OCI-LY7 (cell line): Measurements from ENCODE around the gene TVP23B. TPM values are rescaled to one million over a fixed set of nuclear protein-coding genes. Genes with fewer than 3 reads are reported as not detected.
"Not testable (repeated sequence)": the region's sequence is repeated elsewhere in the genome, so short reads cannot be mapped to it uniquely, and the experiment has no call there.

ENCODE experiments used
- BruUV-seq: library from RNA; stranded (reverse); fragments of 400-500 nt; replicated peaks from 2 replicates; lab custom pipeline; 2021; lab: Mats Ljungman, UMichigan
- CTCF ChIA-PET: fragments of 300-600 bp; sonication (Branson Sonifier 250); formaldehyde crosslinking; loops from one replicate; lab custom pipeline; 2022; ENCODE audit warnings: antibody characterized with exemption; ENCODE audit not compliant: unreplicated experiment; lab: Charles Lee
- POLR2A ChIA-PET: fragments of 300-600 bp; sonication (Branson Sonifier 250); formaldehyde crosslinking; loops from one replicate; lab custom pipeline; 2022; ENCODE audit warnings: antibody characterized with exemption; lab: Charles Lee
- DNase-seq: peaks from one replicate; pipeline ENCODE4 v3.0.0-alpha.2; 2015; ENCODE audit warnings: low spot score
- H2AFZ ChIP-seq: fragments of 200-600 bp; sonication (generic), shearing (Covaris generic); 2 replicates; pipeline ENCODE4 v1.6.1; 2014; ENCODE audit warnings: mild to moderate bottlenecking, antibody characterized with exemption, low read length, moderate library complexity
- H3K27ac ChIP-seq: fragments of 200-600 bp; sonication (generic); 2 replicates; pipeline ENCODE4 v1.5.1; 2014; ENCODE audit warnings: mixed run types, low read depth, mild to moderate bottlenecking, moderate library complexity, low read length, inconsistent platforms; ENCODE audit not compliant: poor library complexity, severe bottlenecking
- H3K36me3 ChIP-seq: fragments of 200-600 bp; sonication (generic); 2 replicates; pipeline ENCODE4 v1.6.1; 2014; ENCODE audit warnings: mild to moderate bottlenecking, antibody characterized with exemption, low read length, moderate library complexity, mixed read lengths; ENCODE audit not compliant: insufficient read depth
- H3K4me1 ChIP-seq: fragments of 200-600 bp; sonication (generic); 2 replicates; pipeline ENCODE4 v1.5.1; 2014; ENCODE audit warnings: mild to moderate bottlenecking, low read length; ENCODE audit not compliant: insufficient read depth, poor library complexity, severe bottlenecking
- H3K4me2 ChIP-seq: fragments of 200-600 bp; sonication (generic); 2 replicates; pipeline ENCODE4 v1.6.1; 2014; ENCODE audit warnings: mild to moderate bottlenecking, low read length
- H3K4me3 ChIP-seq: fragments of 200-600 bp; sonication (generic); 2 replicates; pipeline ENCODE4 v1.5.1; 2014; ENCODE audit warnings: mild to moderate bottlenecking, low read depth, low read length; ENCODE audit not compliant: poor library complexity, severe bottlenecking
- H3K79me2 ChIP-seq: fragments of 200-600 bp; sonication (generic); 2 replicates; pipeline ENCODE4 v1.6.1; 2016; ENCODE audit warnings: low read depth, mild to moderate bottlenecking, low read length, moderate library complexity, mixed read lengths; ENCODE audit not compliant: insufficient read depth
- H3K9me2 ChIP-seq: fragments of 200-600 bp; sonication (generic); 2 replicates; pipeline ENCODE4 v1.6.1; 2016; ENCODE audit warnings: mild to moderate bottlenecking, low read length, mixed read lengths; ENCODE audit not compliant: insufficient read depth
- H3K9me3 ChIP-seq: fragments of 200-600 bp; sonication (generic); 2 replicates; pipeline ENCODE4 v1.6.1; 2014; ENCODE audit warnings: mild to moderate bottlenecking, mixed run types, low read length, mixed read lengths
- H4K20me1 ChIP-seq: fragments of 200-600 bp; sonication (generic); 2 replicates; pipeline ENCODE4 v1.6.1; 2014; ENCODE audit warnings: mild to moderate bottlenecking, antibody characterized with exemption, low read length, moderate library complexity, mixed read lengths; ENCODE audit not compliant: insufficient read depth
- intact Hi-C: fragments of 100-400 bp; cut with micrococcal nuclease; formaldehyde crosslinking; loops from one replicate; pipeline ENCODE4 v1.10.0; 2022; ENCODE audit not compliant: unreplicated experiment
- total RNA-seq, 2 experiments: library from RNA; depleted of rRNA in 1 of 2; stranded (reverse); fragments of >200 nt in 1 of 2; shearing (Covaris generic) in 1 of 2; gene quantifications; 2 replicates each; pipeline ENCODE4 v1.2.3, GENCODE V29; 2014 to 2022

Gene TVP23B
- total RNA-seq, 2 experiments from 2014 or later: 14.5 to 20.5 TPM

DNA sequence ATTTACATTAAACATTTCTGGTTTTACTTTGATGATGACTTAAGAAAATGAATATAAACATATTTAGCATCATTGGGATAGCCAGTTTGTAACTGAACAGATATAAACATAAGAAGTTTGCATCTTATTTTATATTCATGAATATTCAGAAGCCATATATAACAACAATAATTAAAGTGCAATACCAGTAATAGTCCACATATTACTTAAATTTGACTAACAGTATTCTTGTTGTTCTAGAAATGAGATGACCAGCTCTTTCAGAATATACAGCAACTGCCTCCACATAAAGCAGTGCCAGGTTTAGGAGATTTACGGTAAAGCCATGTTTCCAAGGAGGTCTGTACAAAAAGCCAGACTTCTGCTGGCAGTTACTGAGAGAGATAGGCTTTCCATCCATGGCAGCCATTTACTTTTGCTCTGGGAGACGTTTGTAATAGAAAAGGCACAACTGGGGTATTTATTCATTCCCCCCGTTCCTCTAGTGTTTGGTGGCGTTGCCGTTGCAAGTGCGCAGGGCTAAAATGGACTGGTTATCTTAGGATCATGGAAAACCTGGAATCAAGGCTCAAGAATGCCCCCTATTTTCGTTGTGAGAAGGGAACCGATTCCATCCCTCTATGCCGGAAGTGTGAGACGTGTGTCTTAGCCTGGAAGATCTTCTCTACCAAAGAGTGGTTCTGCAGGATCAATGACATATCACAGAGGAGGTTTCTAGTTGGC, 37.1 kb upstream of the TVP23B start, which contains the start of gene FBXW10:
FBXW10 (plus strand) TSS at position 356 of the 723 bp plus-strand sequence; CDS start at position 547, 191 bp downstream.
- H3K4me1 ChIP-seq, H3K79me2 ChIP-seq, H3K4me2 ChIP-seq, H3K9me2 ChIP-seq, BruUV-seq, DNase-seq, H3K36me3 ChIP-seq, H4K20me1 ChIP-seq, H2AFZ ChIP-seq, CTCF ChIA-PET, POLR2A ChIA-PET, intact Hi-C loops, H3K4me3 ChIP-seq, H3K9me3 ChIP-seq, H3K27ac ChIP-seq: not testable (repeated sequence)

DNA sequence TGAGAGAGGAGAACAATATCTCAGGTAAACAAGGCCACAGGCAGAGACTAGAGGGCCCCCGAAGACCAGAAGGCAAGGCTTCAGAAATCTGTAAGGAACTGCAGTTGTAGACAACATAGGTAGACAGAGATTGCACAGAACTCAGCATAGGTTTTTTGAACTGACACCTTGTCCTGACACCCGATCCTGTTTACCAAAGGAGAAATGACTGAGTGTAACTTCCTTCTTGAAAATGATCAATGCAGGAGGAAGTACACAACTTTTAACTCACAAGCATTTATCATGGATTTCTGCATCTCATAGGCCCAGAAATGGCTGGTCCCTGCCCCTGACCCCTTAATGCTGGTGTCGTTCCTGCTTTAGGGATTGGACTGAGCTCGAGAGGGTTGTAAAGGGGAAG, 36.3 kb upstream of the TVP23B start:
- BruUV-seq, H3K27ac ChIP-seq, DNase-seq, H3K4me2 ChIP-seq, H4K20me1 ChIP-seq, H3K9me3 ChIP-seq, H3K36me3 ChIP-seq, H3K4me1 ChIP-seq, H2AFZ ChIP-seq, POLR2A ChIA-PET, H3K79me2 ChIP-seq, H3K4me3 ChIP-seq, intact Hi-C loops, CTCF ChIA-PET, H3K9me2 ChIP-seq: not testable (repeated sequence)

DNA sequence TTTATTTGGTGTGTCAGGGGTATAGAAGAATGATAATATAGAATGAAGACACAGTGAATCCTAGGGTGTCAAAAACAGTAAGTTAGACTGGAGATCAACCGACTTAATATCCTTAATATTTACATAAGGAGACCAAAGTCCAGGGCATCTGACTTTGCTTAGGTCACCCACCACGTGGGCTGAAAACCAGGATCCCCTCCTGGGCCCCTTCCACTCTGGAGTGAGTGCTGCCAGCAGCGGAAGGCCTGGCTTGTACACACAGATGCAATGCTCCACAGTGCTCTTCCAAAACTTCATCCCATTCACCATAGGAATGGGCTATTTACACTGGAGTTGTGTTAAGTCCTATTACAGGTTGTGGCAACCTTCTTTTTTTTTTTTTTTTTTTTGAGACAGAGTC, 34.4 kb upstream of the TVP23B start:
- CTCF ChIA-PET, H2AFZ ChIP-seq, H3K4me3 ChIP-seq, H3K36me3 ChIP-seq, H3K9me3 ChIP-seq, POLR2A ChIA-PET, intact Hi-C loops, H4K20me1 ChIP-seq, H3K4me2 ChIP-seq, H3K27ac ChIP-seq, DNase-seq, BruUV-seq, H3K9me2 ChIP-seq, H3K4me1 ChIP-seq, H3K79me2 ChIP-seq: not testable (repeated sequence)

DNA sequence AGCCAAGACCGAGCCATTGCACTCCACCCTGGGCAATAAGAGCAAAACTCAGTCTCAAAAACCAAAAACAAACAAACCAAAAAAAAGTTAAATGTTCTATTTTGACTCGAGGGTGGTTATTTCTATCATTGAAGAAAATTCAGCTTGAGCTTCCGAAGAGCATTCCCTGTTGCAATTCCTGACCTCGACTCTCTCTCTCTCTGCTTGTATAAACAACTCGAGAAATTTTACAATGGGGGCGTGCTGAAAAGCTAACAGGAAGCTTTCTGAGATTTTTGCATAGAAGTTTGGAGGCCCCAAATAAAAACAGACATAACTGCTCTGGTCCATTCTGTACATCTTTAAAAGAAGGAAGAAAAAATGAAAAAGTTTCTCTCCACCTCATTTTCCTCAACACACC, 33.5 kb upstream of the TVP23B start:
- H3K79me2 ChIP-seq, H3K27ac ChIP-seq, DNase-seq, CTCF ChIA-PET, H4K20me1 ChIP-seq, intact Hi-C loops, H3K36me3 ChIP-seq, H2AFZ ChIP-seq, H3K9me2 ChIP-seq, POLR2A ChIA-PET, H3K4me2 ChIP-seq, H3K9me3 ChIP-seq, H3K4me1 ChIP-seq, H3K4me3 ChIP-seq, BruUV-seq: not testable (repeated sequence)

DNA sequence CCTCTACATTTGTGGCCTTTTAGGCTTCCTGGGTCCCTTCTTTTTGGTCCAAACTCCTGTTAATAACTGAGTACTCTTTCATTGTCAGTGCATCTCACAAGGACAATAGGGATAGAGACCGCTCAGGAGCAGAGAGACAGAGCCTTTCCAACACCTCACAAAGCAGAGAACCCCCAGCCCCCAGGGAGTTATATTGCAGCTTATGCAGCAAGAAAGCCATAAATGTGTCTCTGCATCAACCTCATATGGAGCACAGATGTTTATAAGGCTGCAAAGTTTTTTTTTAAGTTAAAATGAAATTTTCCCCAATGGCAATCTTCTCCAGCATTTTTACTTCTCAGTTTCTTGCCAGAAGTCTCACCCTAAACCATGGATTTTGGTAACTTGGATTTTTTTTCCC, 30.7 kb upstream of the TVP23B start:
- H3K4me1 ChIP-seq, BruUV-seq, H3K79me2 ChIP-seq, H3K4me2 ChIP-seq, DNase-seq, H3K36me3 ChIP-seq, H2AFZ ChIP-seq, H4K20me1 ChIP-seq, H3K9me2 ChIP-seq, H3K27ac ChIP-seq, POLR2A ChIA-PET, H3K4me3 ChIP-seq, intact Hi-C loops, CTCF ChIA-PET, H3K9me3 ChIP-seq: not testable (repeated sequence)

DNA sequence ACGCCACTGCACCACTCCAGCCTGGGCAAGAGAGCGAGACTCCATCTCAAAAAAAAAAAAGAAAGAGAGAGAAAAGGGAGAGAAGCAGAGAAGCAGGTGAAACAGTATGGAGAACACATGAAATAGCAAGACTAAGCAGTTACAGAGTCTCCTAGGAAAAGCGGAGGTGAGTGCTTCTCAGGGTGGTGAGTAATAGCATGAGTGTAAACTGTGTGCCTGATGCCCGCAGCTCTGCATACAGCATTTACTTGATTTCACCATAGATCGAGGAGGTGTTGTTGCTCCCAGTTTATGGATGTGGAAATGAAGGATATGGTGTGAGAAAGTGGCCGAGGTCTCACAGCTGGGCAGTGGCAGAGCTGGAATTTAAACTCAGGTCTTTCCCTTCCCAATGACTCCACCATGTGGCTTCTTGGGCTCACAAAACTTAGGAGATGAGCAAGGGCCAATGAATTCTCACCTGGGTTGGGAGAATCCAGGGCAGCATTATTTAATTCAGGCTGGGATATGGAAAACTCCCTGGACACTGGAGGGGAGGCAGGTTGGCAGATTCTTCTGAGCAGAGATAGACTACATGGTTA, 27.1 kb upstream of the TVP23B start:
- H3K4me3 ChIP-seq, CTCF ChIA-PET, H3K4me2 ChIP-seq, H3K4me1 ChIP-seq, intact Hi-C loops, POLR2A ChIA-PET, H3K9me3 ChIP-seq, BruUV-seq, H4K20me1 ChIP-seq, H3K36me3 ChIP-seq, H3K27ac ChIP-seq, DNase-seq, H3K9me2 ChIP-seq, H3K79me2 ChIP-seq, H2AFZ ChIP-seq: not testable (repeated sequence)
